Esophagus squamous epithelium (tissue), 4 donors: ENCODE measurements around the gene HIPK1.
A peak's percentile ranks its signal among the peaks of the same experiment; 100 is the strongest.

Source experiments
- CTCF ChIP-seq, 6 experiments: fragments of 450-650 bp in 4 of 6; fragments of 200-600 bp in 2 of 6; sonication (generic) in 2 of 6; IDR thresholded peaks; one replicate each; pipeline ENCODE4 v1.5.1; 2016 to 2019; ENCODE audit warnings: antibody characterized with exemption in 6 of 6, mild to moderate bottlenecking in 4 of 6, moderate library complexity in 4 of 6
- POLR2A ChIP-seq, 4 donors: fragments of 450-650 bp; IDR thresholded peaks; one replicate each; pipeline ENCODE4 v1.6.1; 2017; ENCODE audit warnings: antibody characterized with exemption in 4 of 4, mild to moderate bottlenecking in 4 of 4, moderate library complexity in 3 of 4

GRCh38 chr1:113904674-113905434, 24.3 kb upstream of the HIPK1 start, which contains the start of the genes AP4B1 and DCLRE1B:
- TF ChIP-seq POLR2A (IDR thresholded peaks at IDR 0.05) (peak in 3 of 4 donors; percentile 55 to 76 (median 74)), CTCF (IDR thresholded peaks at IDR 0.05) (peak; percentile 57 to 95 (median 89))
